Fibroblast of skin of left biceps (primary cell): ENCODE data around the gene FARS2.
A peak's percentile ranks its signal among the peaks of the same experiment; 100 is the strongest.

Source experiments
- DNase-seq, 2 experiments: peaks; one replicate each; pipeline ENCODE4 v3.0.0-alpha.2; 2013; ENCODE audit warnings: low read depth in 2 of 2

FARS2 gene

DNA sequence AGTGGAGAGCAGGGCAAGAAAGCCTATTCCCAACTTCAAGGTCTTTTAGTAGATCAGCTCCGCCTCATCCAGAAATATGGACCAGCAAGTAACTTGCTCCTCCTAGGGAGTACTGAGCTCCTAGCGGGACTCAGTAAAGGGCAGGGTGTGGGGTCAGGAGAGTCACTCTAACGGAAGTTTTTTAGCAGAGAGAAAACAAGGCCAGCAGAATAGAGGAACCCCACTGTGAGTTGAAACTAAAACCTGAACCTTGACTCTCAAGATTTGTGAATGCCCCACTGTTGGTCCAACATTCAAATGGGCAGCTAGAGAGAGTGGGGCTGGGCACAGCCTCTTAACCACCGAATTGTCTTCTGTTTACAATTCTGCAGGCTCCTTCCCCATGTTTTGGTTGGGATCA, 244.8 kb downstream of the FARS2 start:
- DNase-seq: no peak

DNA sequence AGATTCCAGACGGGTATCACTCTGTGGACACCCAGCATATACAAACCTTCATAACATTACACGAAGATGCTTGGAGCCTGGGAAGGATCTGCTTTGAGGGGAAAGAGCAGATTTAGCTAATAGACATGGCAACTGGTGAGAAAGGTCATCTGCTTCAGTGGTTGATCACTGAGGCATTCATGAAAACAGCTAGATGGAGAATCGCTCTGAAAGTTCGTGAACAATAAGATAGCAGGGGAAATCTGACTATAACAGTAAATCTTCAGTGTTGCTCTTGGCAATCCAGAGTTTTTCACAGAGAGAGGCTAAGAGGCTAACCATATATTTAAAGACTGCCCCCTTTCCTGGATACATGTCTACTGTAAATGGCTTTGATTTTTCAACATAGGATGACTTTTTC, 245.3 kb downstream of the FARS2 start:
- no peak for DNase-seq

DNA sequence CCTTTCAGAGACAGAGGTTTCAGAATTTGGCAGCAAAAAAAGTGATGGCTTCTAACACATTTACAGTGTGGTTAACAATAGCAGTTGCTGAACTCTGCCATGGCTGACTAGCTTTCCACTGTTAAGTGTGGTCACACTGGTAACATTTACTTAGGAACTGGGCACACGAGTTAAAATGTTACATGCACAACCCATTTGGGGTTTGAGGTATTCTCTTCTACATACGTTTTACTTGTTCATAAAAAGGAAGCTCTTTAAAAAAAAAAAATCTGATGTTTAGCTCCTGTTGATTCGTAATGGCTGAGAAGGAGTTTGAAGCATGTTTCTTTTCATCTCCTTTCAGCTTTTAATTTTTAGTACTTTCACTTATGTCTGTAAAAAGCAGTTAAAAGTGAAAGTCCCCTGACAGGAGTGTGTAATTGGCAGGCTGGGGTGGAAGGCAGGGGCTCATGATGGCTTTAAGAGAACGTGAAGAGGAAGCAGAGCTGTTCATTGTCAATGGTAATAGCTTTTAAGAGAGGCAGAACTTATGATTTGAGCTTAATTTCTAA, 245.9 kb downstream of the FARS2 start:
- DNase-seq: no peak

DNA sequence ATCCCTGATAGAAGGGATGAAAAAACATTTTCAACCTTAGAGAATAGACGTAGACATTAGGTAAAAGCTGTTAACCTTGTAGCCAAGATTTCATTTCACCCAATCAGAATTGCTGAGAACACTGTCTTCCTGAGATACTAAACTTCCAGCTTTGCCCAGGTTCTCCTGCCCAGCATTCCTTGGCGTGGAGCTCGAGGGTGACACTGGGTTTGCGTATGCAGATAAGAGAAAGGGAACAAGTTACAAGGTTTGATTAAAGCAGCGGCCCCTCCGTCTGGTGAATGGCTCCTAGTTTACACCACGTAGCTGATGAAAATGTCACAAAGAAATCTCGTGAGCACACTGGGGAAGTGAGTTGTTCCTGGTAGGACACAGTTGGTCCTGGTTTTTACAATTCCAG, 247.8 kb downstream of the FARS2 start:
- DNase-seq: no peak

DNA sequence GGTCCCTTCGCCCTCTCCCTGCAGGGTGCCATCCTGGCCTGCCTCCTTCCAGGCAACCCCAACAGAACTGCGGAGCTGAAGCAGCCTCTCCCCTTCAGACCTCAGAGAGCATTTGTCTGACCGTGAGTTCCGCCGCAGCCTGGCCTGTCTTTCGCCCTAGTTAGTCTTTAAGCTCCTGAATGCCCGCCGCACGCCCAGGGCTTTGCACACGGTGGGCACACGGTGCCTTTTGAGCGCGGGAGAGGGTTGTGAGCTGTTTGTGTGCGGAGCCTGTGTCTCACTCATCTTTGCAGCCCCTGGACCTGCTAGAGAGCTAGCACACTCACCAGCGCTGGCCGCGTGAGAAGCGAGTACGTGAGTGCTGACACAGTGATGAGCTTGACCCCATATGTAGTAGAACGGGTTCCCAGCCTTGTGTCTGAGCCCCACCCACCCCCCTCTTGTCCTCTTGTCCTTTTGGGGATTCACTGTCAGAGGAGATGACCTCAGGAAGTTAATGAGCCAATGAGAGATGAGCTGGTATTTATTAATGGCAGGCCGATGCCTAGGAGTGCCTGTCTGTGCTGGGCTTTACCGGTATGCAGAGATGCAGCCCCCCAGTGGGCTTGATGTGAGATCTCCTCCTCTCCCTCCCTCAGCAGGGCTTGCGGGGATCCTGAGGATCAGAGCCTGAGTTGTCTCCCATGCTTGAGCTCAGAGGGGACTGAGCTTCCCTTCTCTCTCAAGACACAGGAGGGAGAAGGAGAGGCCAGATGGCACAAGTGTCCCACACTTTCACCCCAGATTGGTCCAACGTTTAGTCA, 249.2 kb downstream of the FARS2 start:
- no peak for DNase-seq

DNA sequence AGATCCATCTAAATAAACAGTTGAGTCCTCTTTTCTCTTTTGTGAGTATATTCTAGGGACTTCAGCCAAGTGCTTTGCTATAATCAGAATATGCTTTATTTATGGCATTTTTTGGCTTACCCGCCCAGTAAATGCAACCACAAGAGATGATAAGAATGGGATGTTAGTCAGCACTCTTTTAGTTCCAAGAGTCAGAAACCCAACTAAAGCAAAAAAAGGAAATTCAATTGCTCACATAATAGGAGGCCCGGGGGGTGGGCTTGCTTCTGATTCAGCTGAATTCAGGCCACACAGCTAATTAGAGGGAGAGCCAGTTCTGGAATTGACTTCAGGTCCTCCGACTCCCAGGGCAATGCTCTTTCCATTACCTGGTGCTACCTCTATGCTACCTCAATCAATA, 250.6 kb downstream of the FARS2 start:
- peak; percentile 84 for DNase-seq

DNA sequence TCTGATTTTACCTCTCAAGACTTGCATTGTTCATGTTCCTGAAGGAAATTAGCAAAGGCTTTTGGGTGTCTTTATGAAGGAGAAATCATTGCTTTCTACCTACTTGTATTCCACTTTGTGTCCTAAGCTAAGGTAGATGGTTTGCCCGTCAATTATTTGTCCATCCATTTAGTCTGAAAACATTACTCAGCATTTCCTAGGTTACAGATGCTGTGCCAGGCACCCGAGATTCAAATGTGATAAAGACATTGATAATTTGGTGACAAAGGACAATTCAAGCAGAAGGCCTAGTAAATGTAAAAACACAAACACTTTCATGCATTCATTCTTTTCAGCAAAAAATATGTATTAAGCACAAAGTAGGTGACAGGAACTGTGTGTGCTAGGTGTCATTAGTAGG, 251.1 kb downstream of the FARS2 start:
- no peak for DNase-seq

DNA sequence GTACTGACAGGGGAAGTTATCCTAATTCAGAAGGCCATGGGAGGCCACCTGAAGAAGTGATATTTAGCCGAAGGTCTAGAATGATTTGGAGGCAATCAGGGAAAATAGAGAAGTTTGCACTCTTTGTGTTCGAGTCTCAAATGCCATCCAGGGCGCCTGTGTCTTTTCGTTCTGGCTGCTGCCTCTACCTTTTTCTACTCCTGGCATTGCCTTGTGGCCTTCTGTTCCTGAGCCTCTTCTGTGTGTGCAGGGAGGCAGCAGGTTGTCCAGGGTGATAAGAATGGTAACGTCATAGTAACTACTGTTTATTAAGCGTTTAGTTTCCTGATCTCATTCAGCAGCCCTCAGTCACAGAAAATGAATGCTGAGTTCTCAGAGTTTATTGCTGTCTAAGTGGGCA, 252.1 kb downstream of the FARS2 start:
- no peak for DNase-seq

DNA sequence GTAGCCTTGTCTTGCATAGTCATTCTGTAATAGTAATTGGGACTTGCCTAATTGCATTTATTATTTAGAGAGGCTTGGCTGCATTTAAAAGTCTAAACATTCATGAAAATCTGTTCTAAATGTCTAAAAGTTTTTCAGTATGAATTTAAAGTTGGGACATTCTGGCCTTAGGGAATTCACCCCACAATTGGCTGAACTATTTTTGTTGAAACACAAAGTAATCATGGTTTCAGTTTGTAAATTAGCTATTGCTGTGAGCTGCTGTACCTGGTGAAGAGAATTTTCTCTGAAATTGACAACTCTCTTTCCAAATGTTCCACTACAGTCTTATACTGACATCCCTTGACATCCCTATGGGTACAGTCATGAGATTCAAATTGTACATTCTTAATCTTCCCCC, 253.0 kb downstream of the FARS2 start:
- no peak for DNase-seq

DNA sequence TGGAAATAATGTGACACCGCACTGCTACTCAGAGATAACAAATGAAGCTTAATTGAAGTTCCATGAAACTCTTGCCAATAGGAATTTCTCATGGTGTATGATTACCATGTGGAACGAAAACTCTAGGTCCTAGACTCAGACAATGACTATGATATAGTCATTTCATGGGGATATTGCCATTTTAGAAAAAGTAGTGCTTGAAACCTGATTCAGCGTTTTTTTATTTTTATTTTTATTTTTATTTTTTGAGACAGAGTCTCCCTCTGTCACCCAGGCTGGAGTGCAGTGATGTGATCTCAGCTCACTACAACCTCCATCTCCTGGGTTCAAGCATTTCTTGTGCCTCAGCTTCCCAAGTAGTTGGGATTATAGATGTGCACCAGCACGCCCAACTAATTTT, 253.9 kb downstream of the FARS2 start:
- no peak for DNase-seq

DNA sequence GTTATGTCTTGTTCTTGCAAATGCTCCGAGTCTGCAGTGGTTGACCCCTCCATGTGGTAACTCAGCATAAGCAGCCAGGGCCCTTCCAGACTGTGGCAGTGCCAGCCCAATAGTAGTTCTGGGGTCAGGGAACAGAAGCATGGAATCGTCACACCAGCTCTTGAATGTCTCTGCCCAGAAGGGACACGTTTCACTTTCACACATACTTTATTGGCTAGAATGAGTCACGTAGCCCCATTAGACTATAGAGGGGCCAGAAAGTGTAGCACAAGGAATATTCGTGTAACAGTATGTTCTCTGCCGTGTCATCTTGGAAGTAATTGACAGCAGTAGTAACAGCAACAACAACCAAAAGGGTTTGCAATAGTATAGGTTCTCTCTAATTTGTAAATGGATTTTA, 254.7 kb downstream of the FARS2 start:
- DNase-seq: no peak

DNA sequence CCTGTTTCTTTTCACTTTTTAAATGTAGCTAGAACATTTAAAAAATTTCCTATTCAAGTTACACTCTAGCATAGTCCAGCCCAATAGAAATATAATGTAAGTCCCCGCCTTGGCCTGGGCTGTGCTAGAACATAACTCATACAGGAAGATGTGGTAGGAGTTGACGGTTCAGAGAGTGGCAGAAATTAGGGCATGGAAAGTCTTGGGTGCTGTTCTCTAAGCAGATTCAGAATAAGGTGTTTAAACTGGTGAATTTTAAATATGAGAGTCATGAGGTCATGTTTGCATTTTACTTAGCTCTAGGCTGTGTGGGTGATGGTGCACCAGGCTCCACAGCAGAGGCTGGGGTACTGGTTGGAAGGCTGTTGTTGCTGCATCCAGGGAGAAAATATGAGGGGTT, 256.5 kb downstream of the FARS2 start:
- DNase-seq: no peak

DNA sequence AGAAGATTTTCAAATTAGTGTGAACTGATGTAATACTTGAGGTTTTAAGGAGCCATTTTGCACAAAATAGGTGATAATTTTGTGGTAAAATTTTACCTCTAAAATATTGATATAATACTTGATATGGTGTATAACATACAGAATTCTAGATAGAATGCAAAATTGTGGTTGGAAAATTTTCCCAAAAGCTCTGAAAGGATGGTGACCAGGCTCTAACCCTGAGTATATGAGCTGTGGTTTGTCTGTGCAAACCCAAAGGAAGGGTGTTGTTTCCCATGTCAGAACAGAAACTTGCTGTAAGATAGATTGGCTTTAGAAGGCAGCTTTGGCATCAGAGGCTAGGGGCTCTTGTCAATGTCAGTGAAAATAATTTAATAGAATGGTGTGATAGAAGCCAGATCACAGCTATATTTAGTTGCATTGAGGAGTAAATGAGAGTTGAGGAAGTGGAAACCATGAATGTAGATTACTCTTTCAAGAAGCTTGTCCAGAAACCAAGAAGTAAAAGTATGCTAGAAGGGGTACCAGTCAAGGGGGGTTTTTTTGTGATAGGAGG, 257.7 kb downstream of the FARS2 start:
- DNase-seq: no peak

DNA sequence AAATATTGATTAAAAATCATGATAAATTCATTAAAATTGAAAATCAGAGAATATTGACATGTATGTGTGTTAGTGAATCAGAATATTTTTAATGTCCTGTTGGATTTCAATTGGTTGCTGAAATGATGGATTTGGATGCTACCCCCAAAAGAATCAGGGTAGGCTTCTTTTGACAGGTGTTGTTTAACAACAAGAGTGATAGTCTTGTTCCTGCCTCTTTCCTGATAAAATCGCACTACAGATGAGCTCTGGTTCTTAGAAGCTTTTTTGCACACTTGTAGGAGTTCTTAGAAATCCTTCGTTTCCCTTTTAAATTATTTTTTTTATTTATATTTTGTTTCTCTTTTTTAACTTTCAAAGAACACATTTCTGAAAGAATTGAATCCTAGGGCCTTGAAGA, 259.5 kb downstream of the FARS2 start:
- DNase-seq: no peak

DNA sequence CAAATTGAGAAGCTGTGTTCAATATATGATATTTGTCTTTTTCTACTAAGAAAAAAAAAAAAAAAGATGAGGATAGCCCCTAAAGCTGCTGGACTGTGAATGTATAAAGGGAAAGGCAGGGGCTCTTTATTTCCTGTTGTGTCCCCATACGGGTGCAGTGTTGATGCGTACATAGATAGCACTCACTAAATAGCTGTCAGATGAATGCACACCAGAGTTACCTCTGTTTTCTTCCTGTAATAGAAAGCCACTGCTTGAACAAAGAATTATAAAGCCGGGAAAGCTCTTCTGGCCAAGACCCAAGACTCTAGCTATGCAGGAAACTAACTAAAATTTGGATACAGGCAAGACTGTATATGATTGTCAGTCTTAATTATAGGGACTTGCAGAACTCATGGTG, 260.0 kb downstream of the FARS2 start:
- DNase-seq: no peak

DNA sequence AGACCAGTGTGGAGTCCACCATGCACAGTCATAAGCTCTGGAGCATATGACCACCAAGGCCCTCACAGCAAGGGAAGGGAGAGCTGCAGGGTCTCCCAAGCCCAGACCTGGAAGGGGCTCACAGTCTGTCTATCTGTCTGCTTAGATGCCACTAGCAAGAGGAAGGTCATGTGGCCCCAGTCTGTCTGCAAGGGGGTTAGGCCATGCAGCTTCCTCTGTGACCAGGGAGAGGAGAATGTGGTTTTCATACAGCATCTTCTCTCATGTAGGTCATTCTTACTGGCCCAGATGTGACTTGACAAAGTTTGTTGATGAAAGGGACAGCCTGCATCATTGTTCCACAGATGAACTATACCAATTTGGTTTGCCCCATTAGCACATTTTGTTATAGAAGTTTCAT, 260.8 kb downstream of the FARS2 start:
- no peak for DNase-seq

DNA sequence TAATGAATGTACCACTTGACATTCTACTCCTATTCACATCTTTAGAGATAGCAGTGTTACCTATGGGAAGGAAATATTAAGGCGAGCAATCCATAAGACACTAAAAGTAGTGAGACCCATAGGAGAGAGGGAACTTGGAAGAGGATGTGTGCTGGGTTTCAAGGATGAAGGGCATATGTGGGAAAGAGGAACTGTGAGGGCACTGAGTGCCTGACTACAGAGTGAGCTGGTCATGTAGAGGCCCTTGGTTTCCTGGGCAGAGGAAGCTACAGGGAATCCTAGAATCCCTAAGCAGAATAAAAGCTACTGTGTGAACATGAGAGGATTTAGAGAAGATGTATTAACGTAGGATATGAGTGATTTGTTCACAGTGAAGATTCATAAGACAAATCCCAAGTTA, 262.8 kb downstream of the FARS2 start:
- no peak for DNase-seq

DNA sequence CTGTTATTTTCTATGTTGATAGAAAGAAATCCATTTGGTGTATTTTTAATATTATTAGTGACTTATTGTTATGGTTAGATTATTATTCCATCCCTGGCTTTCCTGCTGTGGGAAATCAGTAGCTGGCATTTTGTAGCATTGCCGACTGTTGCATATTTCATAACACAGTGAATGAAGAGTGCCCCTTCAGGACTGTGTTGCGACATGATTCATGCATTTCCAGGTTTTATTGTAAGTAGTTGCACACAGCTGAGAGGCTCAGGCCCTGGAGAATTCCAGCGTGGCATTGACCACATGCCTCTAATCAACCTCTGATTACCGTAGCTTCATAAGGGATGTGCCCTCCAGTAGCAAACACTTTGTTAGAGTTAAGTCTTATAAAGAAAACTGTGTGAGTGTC, 263.9 kb downstream of the FARS2 start:
- DNase-seq: peak; percentile 56

DNA sequence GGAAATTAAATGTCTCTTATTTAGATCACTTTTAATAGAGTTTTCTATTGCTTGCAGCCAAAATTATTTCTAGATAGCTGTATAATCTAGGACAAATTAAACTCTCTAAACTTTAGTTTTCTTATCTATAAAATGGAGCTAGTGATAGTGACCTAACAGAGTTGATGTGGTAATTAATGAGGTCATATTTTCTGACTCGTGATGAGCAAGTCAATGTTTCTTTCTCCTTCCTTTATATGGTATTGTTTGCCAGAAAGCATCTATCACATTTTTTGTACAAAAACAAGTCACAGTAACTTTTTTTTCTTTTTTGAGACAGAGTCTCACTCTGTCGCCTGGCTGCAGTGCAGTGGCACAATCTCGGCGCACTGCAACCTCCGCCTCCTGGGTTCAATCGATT, 267.7 kb downstream of the FARS2 start:
- no peak for DNase-seq

DNA sequence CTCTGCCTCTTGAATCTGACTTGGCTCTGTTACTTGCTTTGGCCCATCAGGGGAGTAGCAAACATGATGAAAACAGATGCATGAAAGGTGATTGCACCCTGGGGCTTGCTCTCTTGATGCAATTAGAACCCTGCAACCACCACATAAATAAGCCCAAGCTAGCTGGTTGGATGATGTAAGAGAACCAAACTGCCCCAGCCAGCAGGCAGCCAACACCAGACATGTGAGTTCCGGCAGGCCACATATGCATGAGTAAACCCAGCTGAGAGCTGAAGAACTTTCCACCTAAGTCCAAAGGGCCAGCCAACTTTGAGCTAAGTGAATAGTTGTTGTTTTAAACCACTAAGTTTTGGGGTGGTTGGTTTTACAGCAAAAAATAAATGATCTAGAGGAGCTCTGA, 268.4 kb downstream of the FARS2 start:
- no peak for DNase-seq

DNA sequence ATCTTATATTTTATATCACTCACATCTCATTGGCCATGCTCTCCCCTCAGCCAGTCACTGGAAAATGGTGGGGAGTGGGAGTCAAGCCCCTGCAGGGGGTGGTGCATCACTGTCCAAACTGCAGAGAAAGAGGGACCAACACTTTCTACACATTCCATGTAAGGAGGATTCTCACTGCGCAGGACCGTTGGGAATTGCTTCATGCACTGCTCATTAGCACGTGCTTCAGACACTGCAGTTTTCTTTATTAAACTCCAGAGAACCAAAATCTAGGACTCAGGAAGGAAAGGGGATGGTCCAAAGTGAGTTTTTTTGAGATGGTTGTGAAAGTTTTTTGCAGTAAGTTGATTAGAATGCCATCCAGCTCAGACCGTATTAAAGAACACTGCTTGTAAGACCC, 269.8 kb downstream of the FARS2 start:
- no peak for DNase-seq

DNA sequence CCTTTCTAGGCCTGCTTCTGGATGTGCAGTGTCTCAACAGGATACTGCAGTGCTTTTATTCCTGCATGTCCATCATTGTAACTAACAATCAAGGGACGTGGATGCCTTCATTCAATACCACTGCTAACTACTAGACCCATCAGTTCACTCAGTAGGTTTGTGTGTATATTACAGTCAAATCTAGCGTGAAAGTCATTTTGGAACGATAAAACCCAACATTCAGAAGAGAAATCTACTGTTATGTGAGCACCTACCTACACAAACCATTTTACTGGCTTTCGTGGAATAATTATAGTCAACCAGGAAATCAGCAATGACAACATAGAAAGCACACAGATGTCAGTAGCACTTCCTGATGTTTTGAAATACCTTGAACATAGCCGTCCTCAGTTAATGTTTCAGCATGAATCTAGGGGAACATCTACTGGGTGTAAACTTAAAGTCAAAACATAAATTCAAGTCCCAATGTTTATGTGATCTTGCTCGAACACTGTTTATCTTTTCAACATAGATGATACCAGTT, 270.6 kb downstream of the FARS2 start:
- no peak for DNase-seq

DNA sequence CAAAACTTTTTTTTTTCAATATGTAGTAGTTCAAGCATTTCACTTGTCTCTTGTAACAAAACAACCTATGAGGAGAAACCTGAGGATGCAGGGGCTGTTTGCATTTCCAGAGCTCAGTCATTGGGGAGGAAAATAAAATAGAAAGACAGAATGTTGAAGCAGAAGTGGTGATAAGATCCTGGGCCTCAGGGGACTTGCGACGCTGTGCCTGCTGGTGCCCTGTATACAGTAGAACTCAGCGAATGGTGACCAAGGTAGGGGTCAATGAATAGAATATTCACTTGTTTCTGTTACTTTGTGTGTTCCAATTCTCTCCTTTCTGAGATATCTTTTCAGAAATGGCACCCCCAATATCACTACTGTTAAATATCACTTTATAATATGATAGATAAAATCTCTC, 271.6 kb downstream of the FARS2 start:
- DNase-seq: no peak
